NOMO-1 (cell line): ENCODE measurements around the gene KNCN.

Experiments used
- DNase-seq, 2 experiments: peaks; one replicate each; lab custom pipeline; 2025; ENCODE audit not compliant: unreplicated experiment in 2 of 2; lab: John Stamatoyannopoulos, UW

Gene KNCN

GRCh38 chr1:46526013-46526690 is 25.3 kb downstream of the KNCN start:
- no peak for DNase-seq

- no peak for DNase-seq
Measured at GRCh38 chr1:46525253-46525983, 26.0 kb downstream of the KNCN start.

- DNase-seq = no peak
Measured at GRCh38 chr1:46524843-46525242, 26.6 kb downstream of the KNCN start.

- no peak for DNase-seq
Measured at GRCh38 chr1:46523496-46524353, 27.7 kb downstream of the KNCN start.

GRCh38 chr1:46522969-46523320 is 28.5 kb downstream of the KNCN start:
- DNase-seq = no peak

GRCh38 chr1:46522184-46522968 is 29.1 kb downstream of the KNCN start:
- no peak for DNase-seq

- no peak for DNase-seq
Measured at GRCh38 chr1:46521414-46521813, 30.0 kb downstream of the KNCN start.

- no peak for DNase-seq
Measured at GRCh38 chr1:46520063-46520911, 31.2 kb downstream of the KNCN start.

GRCh38 chr1:46519209-46519608 is 32.2 kb downstream of the KNCN start:
- no peak for DNase-seq

- DNase-seq = no peak
Measured at GRCh38 chr1:46517932-46518498, 33.4 kb downstream of the KNCN start.

- DNase-seq = no peak
Measured at GRCh38 chr1:46517010-46517600, 34.3 kb downstream of the KNCN start.

GRCh38 chr1:46516200-46516950 is 35.1 kb downstream of the KNCN start:
- DNase-seq = no peak

GRCh38 chr1:46515576-46515975 is 35.9 kb downstream of the KNCN start:
- no peak for DNase-seq

GRCh38 chr1:46513536-46513935 is 37.9 kb downstream of the KNCN start:
- no peak for DNase-seq

- DNase-seq = no peak
Measured at GRCh38 chr1:46512792-46513190, 38.7 kb downstream of the KNCN start.

- DNase-seq = no peak
Measured at GRCh38 chr1:46512135-46512791, 39.2 kb downstream of the KNCN start.

- no peak for DNase-seq
Measured at GRCh38 chr1:46510998-46511365, 40.5 kb downstream of the KNCN start.

- DNase-seq = no peak
Measured at GRCh38 chr1:46510341-46510997, 41.0 kb downstream of the KNCN start.
